SU-DHL-6 (cell line): ENCODE data around the gene CGB8.
"Not testable (repeated sequence)": the region's sequence is repeated elsewhere in the genome, so short reads cannot be mapped to it uniquely, and the experiment has no call there.

Experiments used
- CTCF ChIP-seq: fragments of 200-600 bp; sonication (generic); IDR thresholded peaks from one replicate; pipeline ENCODE4 v1.5.1; 2017; ENCODE audit warnings: antibody characterized with exemption, mild to moderate bottlenecking, low read length, moderate library complexity; ENCODE audit not compliant: insufficient read depth, poor library complexity, severe bottlenecking
- EZH2phosphoT487 ChIP-seq: fragments of 200-600 bp; sonication (generic), shearing (Covaris generic); conservative IDR thresholded peaks from 2 replicates; pipeline ENCODE4 v1.6.1; 2018; ENCODE audit warnings: mild to moderate bottlenecking, antibody characterized with exemption, low read length, moderate library complexity, mixed read lengths

GRCh38 chr19:49039736-49040135 is 9.2 kb downstream of the CGB8 start:
- not testable (repeated sequence) for TF ChIP-seq CTCF, EZH2phosphoT487
